NCI-H2196 (cell line): Measurements from ENCODE around the gene CINP.
"Not testable (repeated sequence)": the region's sequence is repeated elsewhere in the genome, so short reads cannot be mapped to it uniquely, and the experiment has no call there.

Source experiments
- DNase-seq: peaks from one replicate; lab custom pipeline; 2025; ENCODE audit not compliant: unreplicated experiment; lab: John Stamatoyannopoulos, UW

CINP gene

GRCh38 chr14:102321456-102322422, 41.0 kb downstream of the CINP start:
- no peak for DNase-seq

- no peak for DNase-seq
Measured at GRCh38 chr14:102320671-102321455, 41.8 kb downstream of the CINP start.

DNA sequence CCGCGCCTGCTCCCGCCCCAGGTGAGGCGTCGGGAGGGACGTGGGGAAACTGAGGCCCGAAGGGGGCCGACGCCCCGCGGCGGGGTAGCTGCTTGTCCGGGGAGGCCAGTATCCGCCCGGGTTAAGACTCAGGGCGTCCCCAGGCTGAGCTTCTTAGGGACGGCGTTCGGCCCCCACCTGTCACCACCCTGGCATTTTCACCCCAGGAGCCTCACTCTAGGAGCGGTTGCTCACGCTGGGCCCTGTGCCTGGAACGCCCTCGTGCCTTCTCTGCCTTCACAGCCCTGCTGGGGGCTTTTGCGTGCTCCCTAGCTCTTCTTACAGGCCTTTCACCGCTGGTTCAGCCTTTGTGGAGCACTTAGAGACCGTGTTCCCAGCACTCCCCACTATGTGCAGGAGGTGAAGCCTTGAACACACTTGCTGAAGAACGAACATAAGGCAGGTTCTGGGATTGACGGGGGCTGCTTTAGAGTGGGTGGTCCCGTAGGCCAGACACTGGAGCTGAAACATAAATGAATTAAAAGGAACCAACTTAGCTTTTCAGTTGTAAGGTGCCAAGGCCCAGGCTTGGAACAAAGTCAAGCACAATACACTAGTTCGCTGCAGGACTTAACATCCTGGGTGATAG, 42.5 kb downstream of the CINP start:
- DNase-seq = no peak

DNA sequence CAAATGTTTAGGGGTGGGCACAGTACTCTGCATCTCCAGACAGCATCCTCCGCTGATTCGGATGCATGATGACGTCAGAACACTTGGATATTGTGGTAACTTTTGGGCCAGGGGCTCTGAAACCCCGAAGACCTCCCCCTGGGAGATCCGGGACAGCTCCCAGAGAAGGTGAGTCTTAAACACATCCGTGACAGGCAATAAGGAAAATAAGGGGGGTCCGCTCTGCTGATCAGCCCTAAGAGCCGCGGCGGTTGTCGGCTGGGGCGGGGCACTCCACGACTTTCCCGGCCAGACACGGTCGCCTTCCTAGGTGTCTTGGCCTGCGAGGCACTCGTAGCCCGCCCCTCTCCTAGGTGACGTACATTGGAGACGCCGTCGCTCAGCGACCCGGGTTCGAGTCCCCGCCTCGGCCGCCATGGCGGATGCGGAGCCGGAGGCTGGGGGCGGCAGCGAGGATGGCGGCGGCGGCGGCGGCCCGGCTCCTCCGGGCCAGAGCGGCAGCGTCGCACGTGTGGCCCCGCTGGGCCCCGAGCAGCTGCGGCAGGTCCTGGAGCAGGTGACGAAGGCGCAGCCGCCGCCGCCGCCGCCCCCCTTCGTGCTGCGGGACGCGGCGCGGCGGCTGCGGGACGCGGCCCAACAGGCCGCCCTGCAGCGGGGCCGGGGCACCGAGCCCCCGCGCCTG, 43.2 kb downstream of the CINP start, which contains the start of gene ZNF839:
TSS of gene ZNF839 (plus strand) at position 396 of the 682 bp plus-strand sequence. CDS start at position 416, 20 bp downstream.
- DNase-seq = peak; percentile 66

- no peak for DNase-seq
Measured at GRCh38 chr14:102318781-102319276, 43.9 kb downstream of the CINP start.

- DNase-seq = peak; percentile 11
Measured at GRCh38 chr14:102317564-102318248, 45.0 kb downstream of the CINP start.

DNA sequence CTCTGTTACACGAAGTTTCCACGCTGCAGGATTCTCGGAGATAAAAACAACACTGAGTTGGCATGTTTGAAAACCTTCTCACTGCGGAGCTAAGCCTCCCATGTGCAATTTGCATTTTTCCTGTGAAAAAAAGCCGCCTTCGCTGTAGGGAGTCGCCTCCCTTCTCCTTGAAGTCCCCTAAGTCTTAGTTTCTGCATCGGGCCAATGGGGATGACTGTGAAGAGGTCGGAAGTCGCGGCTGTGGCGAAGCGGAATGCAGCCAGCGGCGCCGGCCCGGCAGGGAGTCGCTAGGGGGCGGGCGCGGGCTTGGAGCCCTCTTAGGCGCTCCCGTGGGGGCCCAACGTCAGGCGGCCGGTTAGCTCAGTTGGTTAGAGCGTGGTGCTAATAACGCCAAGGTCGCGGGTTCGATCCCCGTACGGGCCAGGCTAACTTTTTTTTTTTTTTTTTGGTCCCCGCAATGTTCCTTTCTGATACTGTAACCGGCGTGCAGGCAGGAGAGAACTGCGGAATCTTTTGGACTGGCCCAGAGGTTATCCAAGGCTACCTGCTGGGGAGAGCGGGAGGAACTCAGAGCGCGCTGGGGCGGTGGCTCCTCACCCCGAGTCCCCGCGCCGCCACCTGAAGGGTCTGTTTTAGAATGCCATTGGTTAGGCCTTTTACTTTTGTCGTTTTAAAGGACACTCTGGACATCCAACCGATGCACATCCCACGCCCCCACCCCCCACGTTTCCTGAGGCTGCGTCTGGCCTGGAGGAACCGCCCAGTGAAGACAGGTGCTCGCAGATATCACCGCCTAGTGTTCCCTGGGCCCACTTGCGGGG, 45.7 kb downstream of the CINP start:
- peak; percentile 65 for DNase-seq

GRCh38 chr14:102316338-102316742, 46.4 kb downstream of the CINP start:
- peak; percentile 0 for DNase-seq

DNA sequence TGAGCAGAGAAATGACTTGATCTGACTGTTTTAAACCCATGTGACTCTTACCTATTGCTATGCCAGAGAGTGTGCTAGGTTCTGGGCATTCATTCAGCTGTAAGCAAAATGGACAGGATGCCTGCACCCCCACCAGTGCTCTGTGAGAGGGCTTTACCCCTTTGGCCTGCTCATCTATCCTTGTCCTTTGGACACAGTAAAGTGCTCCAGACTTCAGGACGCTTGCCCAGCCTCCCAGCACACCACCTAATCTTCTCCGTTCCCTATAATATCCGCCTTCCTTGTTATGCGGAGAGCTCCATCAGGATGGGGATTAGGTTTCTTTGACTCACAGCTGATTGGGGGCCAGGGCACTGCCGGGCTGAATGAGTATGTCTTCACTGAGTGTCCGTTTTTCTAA, 47.6 kb downstream of the CINP start:
- DNase-seq = no peak

DNA sequence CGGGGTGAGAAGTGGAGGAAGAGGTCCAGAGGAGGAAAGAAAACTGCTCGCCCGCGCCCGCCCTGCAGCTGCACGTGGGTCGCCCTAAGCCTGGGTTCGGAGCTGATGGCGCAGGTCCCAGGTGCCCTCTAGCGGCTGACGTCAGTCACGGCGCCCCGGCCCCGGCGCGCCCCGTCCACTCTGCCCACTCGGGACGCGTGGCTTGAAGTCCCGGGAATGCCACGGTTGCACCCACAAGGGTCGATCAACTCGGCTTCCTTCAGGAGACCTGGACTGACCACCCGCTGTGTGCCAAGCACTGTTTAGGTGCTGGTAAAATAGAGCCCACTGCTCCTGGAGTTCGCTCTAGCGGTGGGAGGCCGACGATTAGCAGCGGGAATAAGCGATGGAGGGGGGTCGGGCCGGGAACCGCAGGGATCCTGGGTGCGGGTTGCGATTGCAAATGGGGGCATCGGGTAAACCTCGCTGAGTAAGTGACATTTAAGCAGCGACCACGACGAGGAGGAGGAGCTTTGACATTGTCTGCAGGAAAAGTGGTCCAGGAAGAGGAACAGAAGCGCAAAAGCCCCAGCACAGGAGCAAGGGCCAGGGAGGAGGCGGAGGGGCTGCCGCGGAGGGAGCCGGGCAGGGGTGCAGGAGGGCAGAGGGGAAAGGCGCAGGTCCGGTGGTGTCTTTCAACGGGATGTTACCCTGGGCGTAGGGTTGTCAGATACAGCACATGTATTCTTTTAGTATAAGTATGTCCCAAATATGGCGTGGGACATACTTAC, 48.3 kb downstream of the CINP start:
- DNase-seq = peak; percentile 44

DNA sequence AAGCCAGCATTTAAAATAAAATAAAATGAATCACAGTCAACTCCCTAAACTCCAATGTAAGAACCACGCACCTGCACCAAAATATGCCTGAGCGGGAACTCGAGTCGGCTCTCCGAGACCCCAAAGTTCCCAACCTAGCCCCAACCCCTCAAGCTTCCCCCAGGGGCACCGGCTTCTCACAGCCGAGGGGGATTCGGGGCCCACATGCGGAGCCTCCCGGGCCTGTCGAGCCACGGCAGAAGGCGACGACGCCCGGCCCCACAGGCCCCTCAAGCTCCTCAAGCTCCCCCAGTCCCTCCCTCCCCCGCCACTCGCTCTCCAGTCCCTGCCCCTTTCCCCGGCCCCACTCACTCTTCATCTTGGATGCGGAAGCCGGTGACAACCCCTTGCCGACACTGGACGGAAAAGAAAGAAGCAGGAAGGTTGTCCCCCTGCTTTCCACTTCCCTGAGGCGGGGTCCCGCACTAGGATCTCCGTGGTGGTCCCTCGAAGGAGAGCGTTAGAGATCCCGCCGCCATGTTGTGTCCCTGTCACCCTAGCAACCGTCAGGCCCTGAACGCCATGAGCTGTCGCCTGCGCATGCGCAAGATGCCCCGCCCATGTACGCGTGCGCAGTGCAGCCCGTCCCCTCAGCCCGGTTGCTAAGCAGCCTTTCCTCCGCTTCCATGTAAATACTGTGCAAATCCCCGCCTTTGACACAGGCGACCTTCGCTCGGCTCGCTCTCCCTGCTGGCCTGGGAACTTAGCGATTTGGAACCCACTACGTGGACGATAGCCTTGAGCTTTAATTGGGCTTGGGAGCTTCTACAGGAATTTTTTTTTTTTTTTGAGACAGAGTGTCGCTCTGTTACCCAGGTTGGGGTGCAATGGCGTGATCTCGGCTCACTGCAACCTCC, 57.8 kb downstream of the CINP start, which contains the start of gene MOK:
TSS of gene MOK (minus strand) at position 554 of the 896 bp plus-strand sequence. CDS start at position 358, 196 bp downstream.
- DNase-seq = peak; percentile 82

DNA sequence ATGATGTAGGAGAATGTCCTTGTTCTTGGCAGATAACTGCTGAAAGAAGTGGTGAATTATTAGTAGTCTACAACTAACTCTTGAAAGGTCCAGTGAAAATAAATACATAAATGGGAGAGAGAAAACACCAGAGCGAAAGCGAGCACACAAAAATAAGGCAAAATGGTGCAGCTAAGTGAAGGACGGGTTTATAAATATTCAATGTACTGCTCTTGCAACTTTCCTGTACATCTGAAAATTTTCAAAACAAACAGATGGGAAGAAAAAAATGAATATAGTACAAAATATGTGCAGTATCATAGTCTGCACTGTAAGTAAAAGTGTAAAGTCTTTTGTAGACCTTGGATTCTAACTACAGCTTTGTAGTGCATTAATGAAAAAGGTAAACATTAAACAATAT, 59.0 kb downstream of the CINP start:
- DNase-seq = no peak

GRCh38 chr14:102298303-102299070, 64.2 kb downstream of the CINP start:
- DNase-seq = not testable (repeated sequence)
